GM12874 (cell line): ENCODE data around the gene ATP8B3.

Experiments
- CTCF ChIP-seq: IDR thresholded peaks from 2 replicates; pipeline ENCODE4 v1.5.1; 2011; ENCODE audit warnings: low read depth, mild to moderate bottlenecking, control low read depth, low read length, moderate library complexity; ENCODE audit not compliant: insufficient read depth

Gene ATP8B3

GRCh38 chr19:1734321-1734966 lies 77.6 kb downstream of the ATP8B3 start:
- TF ChIP-seq CTCF = no peak
